Stomach (tissue), 4 donors: ENCODE measurements around the gene WDR37.

Experiments
- CTCF ChIP-seq, 7 experiments: fragments of 450-650 bp in 4 of 7; fragments of 200-600 bp in 3 of 7; sonication (generic) in 3 of 7; IDR thresholded peaks; one replicate each; pipeline ENCODE4 v1.5.1; 2016 to 2019; ENCODE audit warnings: antibody characterized with exemption in 7 of 7, control low read depth in 2 of 7, mild to moderate bottlenecking in 1 of 7
- POLR2A ChIP-seq, 4 donors: fragments of 450-650 bp; IDR thresholded peaks; one replicate each; pipeline ENCODE4 v1.6.1; 2016; ENCODE audit warnings: antibody characterized with exemption in 4 of 4, control low read depth in 2 of 4, mild to moderate bottlenecking in 1 of 4, moderate library complexity in 1 of 4

- no peak for TF ChIP-seq POLR2A (IDR thresholded peaks at IDR 0.05)
- no peak for TF ChIP-seq CTCF (IDR thresholded peaks at IDR 0.05)
Observed at GRCh38 chr10:1037098-1037497, 19.1 kb upstream of the WDR37 start.
